Omental fat pad (tissue), 4 donors: Measurements from ENCODE around the gene VAC14. TPM values are rescaled to one million over a fixed set of nuclear protein-coding genes. Genes with fewer than 3 reads are reported as not detected.

Experiments
- ATAC-seq: fragments of 150-250 bp; one replicate; pipeline ENCODE4 v1.9.1; 2016; ENCODE audit warnings: mild to moderate bottlenecking, moderate library complexity; ENCODE audit not compliant: low FRiP score
- DNase-seq: peaks from one replicate; pipeline ENCODE4 v3.0.0-alpha.2; 2019; ENCODE audit warnings: low spot score
- CTCF ChIP-seq, 3 donors: fragments of 450-650 bp; IDR thresholded peaks; one replicate each; pipeline ENCODE4 v1.5.1; 2016 to 2017; ENCODE audit warnings: antibody characterized with exemption in 3 of 3, mild to moderate bottlenecking in 3 of 3, moderate library complexity in 2 of 3
- total RNA-seq, 4 donors: library from RNA; depleted of rRNA; stranded (reverse); fragments of >200 nt; gene quantifications; one replicate each; pipeline ENCODE4 v1.1.0, GENCODE V29; 2016

The VAC14 gene
- total RNA-seq, 4 donors from 2014 or later: 24.0 to 44.1 (median 35.0) TPM

GRCh38 chr16:70651524-70651923 is 149.4 kb downstream of the VAC14 start:
- TF ChIP-seq CTCF (IDR thresholded peaks at IDR 0.05): no peak
- no peak for ATAC-seq
- no peak for DNase-seq

GRCh38 chr16:70650216-70650615 is 150.7 kb downstream of the VAC14 start:
- no peak for TF ChIP-seq CTCF (IDR thresholded peaks at IDR 0.05)
- ATAC-seq (no peak), DNase-seq (no peak)

GRCh38 chr16:70649300-70649699 is 151.7 kb downstream of the VAC14 start:
- no peak for TF ChIP-seq CTCF (IDR thresholded peaks at IDR 0.05)
- ATAC-seq (no peak), DNase-seq (no peak)

GRCh38 chr16:70648606-70649005 is 152.4 kb downstream of the VAC14 start:
- TF ChIP-seq CTCF (IDR thresholded peaks at IDR 0.05): no peak
- ATAC-seq: no peak
- DNase-seq: no peak

- ATAC-seq (no peak), DNase-seq (no peak)
- no peak for TF ChIP-seq CTCF (IDR thresholded peaks at IDR 0.05)
Measured at GRCh38 chr16:70647441-70648359, 153.3 kb downstream of the VAC14 start.

GRCh38 chr16:70646260-70647241 is 154.4 kb downstream of the VAC14 start, which contains the start of gene IL34:
IL34 (plus strand) TSS chr16:70646559; CDS start chr16:70646948, 389 bp downstream.
- no peak for ATAC-seq
- no peak for TF ChIP-seq CTCF (IDR thresholded peaks at IDR 0.05)
- no peak for DNase-seq
